Activated CD8-positive, alpha-beta memory T cell treated with anti-CD3 and anti-CD28 coated beads for 36 hours (primary cell): ENCODE results near the gene PLA2G5. TPM values are rescaled to one million over a fixed set of nuclear protein-coding genes. Genes with fewer than 3 reads are reported as not detected.

ENCODE experiments used
- CTCF ChIA-PET: fragments of 350-600 bp; sonication (Branson Sonifier 250); formaldehyde crosslinking; loops from one replicate; lab custom pipeline; 2021; ENCODE audit warnings: antibody characterized with exemption; lab: Charles Lee
- POLR2A ChIA-PET: fragments of 350-600 bp; sonication (Branson Sonifier 250); formaldehyde crosslinking; loops from one replicate; lab custom pipeline; 2021; ENCODE audit warnings: antibody characterized with exemption; lab: Charles Lee
- total RNA-seq, 2 experiments: library from RNA; stranded (reverse); gene quantifications; one replicate each; pipeline ENCODE4 v1.2.3, GENCODE V29; 2021

PLA2G5 gene
- total RNA-seq, 2 experiments from 2014 or later: not detected

GRCh38 chr1:20083178-20083944 is 13.4 kb downstream of the PLA2G5 start:
- POLR2A ChIA-PET: no interaction called here
- CTCF ChIA-PET: no interaction called here

GRCh38 chr1:20086800-20087199 is 16.8 kb downstream of the PLA2G5 start:
- ChIA-PET POLR2A (no interaction called here), CTCF (no interaction called here)

- CTCF ChIA-PET: no interaction called here
- POLR2A ChIA-PET: no interaction called here
Observed at GRCh38 chr1:20087668-20088067, 17.7 kb downstream of the PLA2G5 start.

- POLR2A ChIA-PET: no interaction called here
- CTCF ChIA-PET: no interaction called here
Observed at GRCh38 chr1:20089328-20090077, 19.5 kb downstream of the PLA2G5 start.

- ChIA-PET POLR2A (no interaction called here), CTCF (no interaction called here)
Observed at GRCh38 chr1:20090119-20090518, 20.1 kb downstream of the PLA2G5 start.

GRCh38 chr1:20090641-20091040 is 20.6 kb downstream of the PLA2G5 start:
- ChIA-PET CTCF (no interaction called here), POLR2A (no interaction called here)

GRCh38 chr1:20093303-20093702 is 23.3 kb downstream of the PLA2G5 start:
- CTCF ChIA-PET: no interaction called here

GRCh38 chr1:20093940-20094391 is 24.0 kb downstream of the PLA2G5 start:
- ChIA-PET POLR2A (no interaction called here), CTCF (no interaction called here)

More at GRCh38 chr1:20093303-20093702, 23.3 kb downstream of the PLA2G5 start:
- POLR2A ChIA-PET: no interaction called here

GRCh38 chr1:20095564-20096434 is 25.8 kb downstream of the PLA2G5 start:
- ChIA-PET POLR2A (no interaction called here), CTCF (interaction anchor here (0.6 kb wide), 1 partner anchor 38 kb away, joined by 3 read pairs; no protein-coding TSS in a partner anchor)

GRCh38 chr1:20096840-20097447 is 26.9 kb downstream of the PLA2G5 start:
- CTCF ChIA-PET: no interaction called here
- POLR2A ChIA-PET: no interaction called here

- POLR2A ChIA-PET: no interaction called here
- CTCF ChIA-PET: interaction anchor here (0.6 to 1.1 kb wide), 2 partner anchors 24 to 96 kb away, joined by 3 to 4 read pairs; no protein-coding TSS in a partner anchor
Observed at GRCh38 chr1:20099533-20099932, 29.5 kb downstream of the PLA2G5 start.

- POLR2A ChIA-PET: no interaction called here
- CTCF ChIA-PET: interaction anchor here (1.1 to 1.5 kb wide), 3 partner anchors 51 to 95 kb away, joined by 3 to 8 read pairs (median 6); no protein-coding TSS in a partner anchor
Observed at GRCh38 chr1:20100632-20101355, 30.8 kb downstream of the PLA2G5 start.

GRCh38 chr1:20102875-20103274 is 32.9 kb downstream of the PLA2G5 start:
- ChIA-PET POLR2A (no interaction called here), CTCF (interaction anchor here (0.7 kb wide), 1 partner anchor 1675 kb away, joined by 3 read pairs; no protein-coding TSS in a partner anchor)

- CTCF ChIA-PET: interaction anchor here (0.6 kb wide), 1 partner anchor 107 kb away, joined by 4 read pairs; no protein-coding TSS in a partner anchor
- POLR2A ChIA-PET: interaction anchor here (0.6 kb wide), 1 partner anchor 438 kb away, joined by 3 read pairs; no protein-coding TSS in a partner anchor
Observed at GRCh38 chr1:20105856-20106255, 35.9 kb downstream of the PLA2G5 start.

GRCh38 chr1:20107351-20107750 is 37.4 kb downstream of the PLA2G5 start:
- ChIA-PET POLR2A (no interaction called here), CTCF (no interaction called here)

- CTCF ChIA-PET: no interaction called here
- POLR2A ChIA-PET: no interaction called here
Observed at GRCh38 chr1:20107796-20108195, 37.8 kb downstream of the PLA2G5 start.

- ChIA-PET POLR2A (no interaction called here), CTCF (no interaction called here)
Observed at GRCh38 chr1:20108366-20109123, 38.6 kb downstream of the PLA2G5 start.
